AG04450 (cell line): ENCODE data around the gene NSL1. TPM values are rescaled to one million over a fixed set of nuclear protein-coding genes. Genes with fewer than 3 reads are reported as not detected.

ENCODE experiments used
- CTCF ChIA-PET: fragments of 300-600, 350-600 bp; formaldehyde crosslinking; extraction: SDS; loops from one replicate; lab custom pipeline; 2022; ENCODE audit warnings: antibody characterized with exemption, inconsistent platforms; lab: Charles Lee
- POLR2A ChIA-PET: fragments of 350-600 bp; formaldehyde crosslinking; extraction: SDS; loops from one replicate; lab custom pipeline; 2021; ENCODE audit warnings: antibody characterized with exemption, inconsistent platforms; lab: Yijun Ruan, JAX
- DNase-seq: peaks from one replicate; pipeline ENCODE4 v3.0.0-alpha.2; 2011; ENCODE audit warnings: low read depth, low spot score
- H3K27ac ChIP-seq: one replicate; pipeline ENCODE4 v1.5.1; 2012; ENCODE audit warnings: low read depth, low read length, control low read depth
- H3K27me3 ChIP-seq: one replicate; pipeline ENCODE4 v1.6.0; 2012; ENCODE audit warnings: low read length; ENCODE audit not compliant: control insufficient read depth, insufficient read depth
- H3K4me3 ChIP-seq: 2 replicates; pipeline ENCODE4 v1.5.1; 2011; ENCODE audit warnings: mild to moderate bottlenecking, low read depth, low read length, control low read depth
- H3K9me3 ChIP-seq: 2 replicates; pipeline ENCODE4 v1.5.1; 2012; ENCODE audit warnings: low read length; ENCODE audit not compliant: control insufficient read depth, insufficient read depth
- CTCF ChIP-seq: IDR thresholded peaks from 2 replicates; pipeline ENCODE4 v1.5.1; 2011; ENCODE audit warnings: low read depth, low read length, control low read depth, inconsistent platforms
- polyA plus RNA-seq: library from polyadenylated mRNA; depleted of rRNA; stranded (reverse); fragments of >200 nt; gene quantifications from 2 replicates; pipeline ENCODE4 v1.2.3, GENCODE V29; 2011

Gene NSL1
- polyA plus RNA-seq, 1 experiment: 33.8 TPM

GRCh38 chr1:212691561-212692071, 100.0 kb downstream of the NSL1 start:
- no peak for DNase-seq
- no peak overlapping the region for H3K4me3 ChIP-seq
- no peaks in the 10 kb centered on the region for H3K9me3 ChIP-seq
- H3K27ac ChIP-seq: no peak overlapping the region
- H3K27me3 ChIP-seq: no peaks in the 10 kb centered on the region
- ChIA-PET POLR2A (no interaction called here), CTCF (interaction anchor here (0.6 kb wide), 1 partner anchor 150 kb away, joined by 3 read pairs; no protein-coding TSS in a partner anchor)
- TF ChIP-seq CTCF: no peak

- TF ChIP-seq CTCF: no peak
- H3K27me3 ChIP-seq: no peaks in the 10 kb centered on the region
- ChIA-PET POLR2A (no interaction called here), CTCF (interaction anchor here (0.6 to 0.7 kb wide), 2 partner anchors 8 to 71 kb away, joined by 3 to 4 read pairs; partner anchors contain the start of gene BATF3)
- no peak overlapping the region for H3K27ac ChIP-seq
- no peak overlapping the region for H3K4me3 ChIP-seq
- no peak for DNase-seq
- H3K9me3 ChIP-seq: no peaks in the 10 kb centered on the region
These were observed 100.7 kb downstream of the NSL1 start for GRCh38 chr1:212690816-212691403.

DNA sequence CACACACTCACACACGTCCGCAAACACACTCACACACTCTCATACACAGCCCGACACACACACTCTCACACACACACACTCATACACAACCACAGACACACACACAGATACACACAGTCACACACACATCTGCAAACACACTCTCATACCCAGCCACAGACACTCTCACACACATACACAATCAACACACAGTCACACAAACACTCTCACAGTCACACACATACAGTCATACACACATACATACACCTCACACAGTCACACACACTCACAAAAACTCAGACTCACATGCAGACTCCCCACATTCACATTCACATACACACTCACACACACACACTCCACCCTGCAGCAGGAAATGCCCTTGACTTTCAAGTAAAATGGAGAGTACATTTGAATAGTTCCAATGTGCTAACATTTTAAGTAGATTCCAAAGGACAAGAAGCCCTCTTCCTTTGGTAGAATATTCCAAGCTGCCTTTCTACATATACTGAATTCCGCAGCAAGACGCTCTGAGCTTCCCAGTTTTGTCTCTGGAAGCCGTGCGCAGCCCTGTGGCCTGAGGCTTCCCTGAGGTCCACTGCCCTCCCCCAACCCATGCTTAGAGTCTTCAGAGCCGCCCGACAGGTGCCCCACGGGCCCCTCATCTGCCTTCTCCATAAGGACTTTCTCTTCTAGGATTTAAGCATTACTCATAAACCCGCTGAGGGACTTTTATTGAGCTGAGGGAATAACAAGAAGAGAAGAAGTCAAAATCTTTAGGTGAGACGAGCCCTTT, 101.6 kb downstream of the NSL1 start:
- Histone ChIP-seq H3K27ac (no peak overlapping the region), H3K4me3 (no peak overlapping the region), H3K9me3 (no peaks in the 10 kb centered on the region), H3K27me3 (no peaks in the 10 kb centered on the region)
- POLR2A ChIA-PET: no interaction called here
- CTCF ChIA-PET: interaction anchor here (0.6 to 0.7 kb wide), 2 partner anchors 9 to 72 kb away, joined by 3 to 4 read pairs; partner anchors contain the start of gene BATF3
- no peak for DNase-seq
- no peak for TF ChIP-seq CTCF

GRCh38 chr1:212689196-212689725, 102.3 kb downstream of the NSL1 start:
- Histone ChIP-seq H3K27ac (no peak overlapping the region), H3K4me3 (no peak overlapping the region), H3K27me3 (no peaks in the 10 kb centered on the region), H3K9me3 (no peaks in the 10 kb centered on the region)
- ChIA-PET CTCF (interaction anchor here (1.3 kb wide), 1 partner anchor 8 kb away, joined by 5 read pairs; no protein-coding TSS in a partner anchor), POLR2A (interaction anchor here (1.0 to 1.2 kb wide), 2 partner anchors 12 to 81 kb away, joined by 3 to 5 read pairs; partner anchors contain the start of gene ATF3)
- DNase-seq: no peak
- TF ChIP-seq CTCF: no peak
